Tibial nerve (tissue), 3 donors: ENCODE measurements around the gene CEP85.

Experiments
- EP300 ChIP-seq, 2 donors: sonication (generic); formaldehyde crosslinking; IDR thresholded peaks; one replicate each; pipeline ENCODE4 v1.6.1; 2017; ENCODE audit warnings: antibody characterized with exemption in 2 of 2, mild to moderate bottlenecking in 1 of 2
- POLR2A ChIP-seq, 2 donors: fragments of 450-650 bp; IDR thresholded peaks; one replicate each; pipeline ENCODE4 v1.6.1; 2017; ENCODE audit warnings: antibody characterized with exemption in 2 of 2, mild to moderate bottlenecking in 2 of 2, moderate library complexity in 2 of 2

- no peak for TF ChIP-seq POLR2A (IDR thresholded peaks at IDR 0.05)
- no peak for TF ChIP-seq EP300 (IDR thresholded peaks at IDR 0.05)
Measured at GRCh38 chr1:26195805-26196204, 38.2 kb upstream of the CEP85 start.
